K562 (cell line): ENCODE measurements around the gene PLEKHG5.

Experiments used
- BDP1 ChIP-seq: IDR thresholded peaks from 3 replicates; pipeline ENCODE4 v1.6.1; 2011; ENCODE audit not compliant: insufficient read length, insufficient read depth
- CEBPZ ChIP-seq: fragments of 150-350 bp; IDR thresholded peaks from 2 replicates; pipeline ENCODE4 v1.6.1; 2014; ENCODE audit warnings: low read depth, mild to moderate bottlenecking, low read length, borderline replicate concordance
- CTCF ChIP-seq, 3 experiments: IDR thresholded peaks in 2 of 3; conservative IDR thresholded peaks in 1 of 3; 2 replicates each; pipeline ENCODE4 v1.5.1; 2011 to 2012; ENCODE audit warnings: low read length in 3 of 3, mild to moderate bottlenecking in 3 of 3, control low read depth in 2 of 3, improper control_type of control experiment in 1 of 3, inconsistent platforms in 1 of 3, low read depth in 1 of 3, mixed read lengths in 1 of 3, moderate library complexity in 1 of 3; ENCODE audit not compliant: insufficient read depth in 2 of 3
- EP300 ChIP-seq: IDR thresholded peaks from 2 replicates; pipeline ENCODE4 v1.6.1; 2012; ENCODE audit warnings: low read length, improper control_type of control experiment
- HMG20B ChIP-seq: fragments of 250-450 bp; sonication (Bioruptor Pico); IDR thresholded peaks from 2 replicates; pipeline ENCODE4 v1.5.0; 2021; ENCODE audit warnings: mild to moderate bottlenecking
- MTF1 ChIP-seq: fragments of 250-450 bp; sonication (Bioruptor Pico); IDR thresholded peaks from 2 replicates; pipeline ENCODE4 v1.9.0; 2021; ENCODE audit warnings: moderate library complexity, mild to moderate bottlenecking, inconsistent platforms, borderline replicate concordance
- NFE2L1 ChIP-seq: fragments of 450-650 bp; IDR thresholded peaks from 2 replicates; pipeline ENCODE4 v1.6.1; 2016; ENCODE audit warnings: missing genetic modification characterization, low read depth, mild to moderate bottlenecking, missing compliant biosample characterization, moderate library complexity, borderline replicate concordance
- RAD21 ChIP-seq, 2 experiments: fragments of 250-450 bp in 1 of 2; fragments of 450-650 bp in 1 of 2; sonication (Bioruptor Pico) in 1 of 2; formaldehyde crosslinking in 1 of 2; IDR thresholded peaks in 1 of 2; conservative IDR thresholded peaks in 1 of 2; 2 replicates each; pipeline versions ENCODE4 v1.4.0 to v1.8.0; 2020 to 2022; ENCODE audit warnings: mild to moderate bottlenecking in 2 of 2, moderate library complexity in 1 of 2

- no peak for TF ChIP-seq EP300
- TF ChIP-seq CTCF (IDR thresholded peaks at IDR 0.05 in 2 of 3, conservative IDR thresholded peaks at IDR 0.05 in 1 of 3; ENCODE audit: insufficient read depth in 2 of 3, low read depth in 1 of 3, low read length in 3 of 3) = peak; percentile 96 to 98 (median 96)
- TF ChIP-seq BDP1 = no peak
- peak; percentile 50 to 90 for TF ChIP-seq RAD21 (CRISPR knock-in tag; conservative IDR thresholded peaks at IDR 0.05 in 1 of 2, IDR thresholded peaks at IDR 0.05 in 1 of 2)
- TF ChIP-seq NFE2L1 (tag) = no peak
- no peak for TF ChIP-seq MTF1
- TF ChIP-seq CEBPZ = no peak
- no peak for TF ChIP-seq HMG20B (CRISPR knock-in tag)
Observed at GRCh38 chr1:6438047-6438525, 53.4 kb downstream of the PLEKHG5 start.
